Measurements from ENCODE around the gene GBGT1. TPM values are rescaled to one million over a fixed set of nuclear protein-coding genes. Genes with fewer than 3 reads are reported as not detected.
"Not testable (repeated sequence)": the region's sequence is repeated elsewhere in the genome, so short reads cannot be mapped to it uniquely, and the experiment has no call there.

Gene GBGT1
- total RNA-seq, 4 donors from 2014 or later: 11.3 to 18.0 (median 15.6) TPM

DNA sequence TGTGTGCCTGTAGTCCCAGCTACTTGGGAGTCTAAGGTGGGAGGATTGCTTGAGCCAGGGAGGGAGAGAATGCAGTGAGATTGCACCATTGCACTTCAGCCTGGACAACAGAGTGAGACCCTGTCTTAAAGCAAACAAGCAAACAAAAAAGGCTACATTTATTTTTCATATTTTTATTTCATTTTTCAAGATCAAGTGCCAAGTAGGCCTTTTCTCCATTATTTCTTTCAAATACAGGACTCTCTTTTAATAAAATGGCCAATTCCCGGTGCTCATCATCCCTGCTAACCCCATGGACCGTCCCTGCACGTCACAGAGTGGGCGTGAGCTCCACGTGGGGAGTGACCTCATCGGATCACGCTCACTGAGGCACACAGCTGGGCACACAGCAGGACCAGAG is 9.3 kb upstream of the GBGT1 start:
- TF ChIP-seq POLR2A (IDR thresholded peaks at IDR 0.05) (no peak), POLR2AphosphoS5 (IDR thresholded peaks at IDR 0.05) (no peak), EP300 (IDR thresholded peaks at IDR 0.05) (no peak)
- TF ChIP-seq, protein P1, sequence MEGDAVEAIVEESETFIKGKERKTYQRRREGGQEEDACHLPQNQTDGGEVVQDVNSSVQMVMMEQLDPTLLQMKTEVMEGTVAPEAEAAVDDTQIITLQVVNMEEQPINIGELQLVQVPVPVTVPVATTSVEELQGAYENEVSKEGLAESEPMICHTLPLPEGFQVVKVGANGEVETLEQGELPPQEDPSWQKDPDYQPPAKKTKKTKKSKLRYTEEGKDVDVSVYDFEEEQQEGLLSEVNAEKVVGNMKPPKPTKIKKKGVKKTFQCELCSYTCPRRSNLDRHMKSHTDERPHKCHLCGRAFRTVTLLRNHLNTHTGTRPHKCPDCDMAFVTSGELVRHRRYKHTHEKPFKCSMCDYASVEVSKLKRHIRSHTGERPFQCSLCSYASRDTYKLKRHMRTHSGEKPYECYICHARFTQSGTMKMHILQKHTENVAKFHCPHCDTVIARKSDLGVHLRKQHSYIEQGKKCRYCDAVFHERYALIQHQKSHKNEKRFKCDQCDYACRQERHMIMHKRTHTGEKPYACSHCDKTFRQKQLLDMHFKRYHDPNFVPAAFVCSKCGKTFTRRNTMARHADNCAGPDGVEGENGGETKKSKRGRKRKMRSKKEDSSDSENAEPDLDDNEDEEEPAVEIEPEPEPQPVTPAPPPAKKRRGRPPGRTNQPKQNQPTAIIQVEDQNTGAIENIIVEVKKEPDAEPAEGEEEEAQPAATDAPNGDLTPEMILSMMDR (IDR thresholded peaks at IDR 0.05): no peak
- WGBS, 2 donors (ENCODE audit: low coverage in 1 of 2): 60 to 78% methylated on average over 1 to 7 of the region's 7 CpGs
- ATAC-seq: no peak

DNA sequence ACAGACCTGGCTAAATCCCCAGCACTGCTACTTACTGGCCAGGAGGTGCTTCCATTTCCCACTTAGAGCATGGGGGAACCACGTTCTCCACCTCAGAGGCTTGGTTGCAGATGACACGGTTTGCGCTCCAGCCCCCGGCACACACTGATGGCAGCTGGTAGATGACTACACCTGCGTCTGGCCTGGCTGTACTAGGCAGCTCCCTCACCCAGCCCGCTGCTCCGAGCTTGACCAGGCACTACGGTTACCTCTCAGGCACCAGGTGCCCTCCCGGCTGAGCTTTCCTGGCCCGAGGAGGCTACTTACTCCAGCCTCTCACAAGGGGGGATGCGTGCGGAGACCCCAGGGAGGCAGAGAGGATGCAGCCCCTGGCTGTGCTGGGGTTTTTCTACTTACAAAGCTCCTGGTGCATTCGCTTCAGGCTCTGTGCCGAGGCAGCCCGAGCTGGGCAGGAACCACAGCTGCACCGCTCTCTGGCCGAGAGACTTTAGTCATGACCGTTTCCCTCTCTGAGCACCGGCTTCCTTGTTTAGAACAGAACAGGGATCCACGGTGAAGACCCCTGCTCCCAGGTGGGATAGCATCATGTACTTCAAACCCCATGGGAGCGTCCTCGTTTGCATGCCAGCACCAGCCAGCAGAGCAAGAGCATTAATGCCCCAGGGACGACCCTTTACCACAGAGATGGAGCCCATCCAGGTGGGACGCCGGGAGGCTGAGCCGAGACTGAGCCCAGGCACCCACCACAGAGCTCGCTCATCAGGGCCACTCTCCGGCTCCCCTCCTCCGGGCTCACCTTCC is 7.6 kb upstream of the GBGT1 start:
- no peak overlapping the region for H3K27ac ChIP-seq
- TF ChIP-seq POLR2A (IDR thresholded peaks at IDR 0.05) (no peak), POLR2AphosphoS5 (IDR thresholded peaks at IDR 0.05) (no peak), EP300 (IDR thresholded peaks at IDR 0.05) (no peak)
- TF ChIP-seq, protein P1 (IDR thresholded peaks at IDR 0.05): no peak
- ATAC-seq: no peak
- no peaks in the 10 kb centered on the region for H3K9me3 ChIP-seq
- 89% methylated on average over 6 of the region's 29 CpGs; no CpG with 5 or more reads in 1 of the 2 donors for WGBS, 2 donors (ENCODE audit: low coverage in 1 of 2)
- H3K4me1 ChIP-seq: no peaks in the 10 kb centered on the region
- H3K36me3 ChIP-seq: no peaks in the 10 kb centered on the region
- H3K27me3 ChIP-seq: peaks cover 20% of the 10 kb centered on the region
- H3K4me3 ChIP-seq: no peak overlapping the region

More for the DNA sequence above, 9.3 kb upstream of the GBGT1 start:
- Histone ChIP-seq H3K27me3 (peaks cover 20% of the 10 kb centered on the region), H3K36me3 (no peaks in the 10 kb centered on the region), H3K4me3 (no peak overlapping the region), H3K4me1 (no peaks in the 10 kb centered on the region), H3K9me3 (no peaks in the 10 kb centered on the region), H3K27ac (no peak overlapping the region)

DNA sequence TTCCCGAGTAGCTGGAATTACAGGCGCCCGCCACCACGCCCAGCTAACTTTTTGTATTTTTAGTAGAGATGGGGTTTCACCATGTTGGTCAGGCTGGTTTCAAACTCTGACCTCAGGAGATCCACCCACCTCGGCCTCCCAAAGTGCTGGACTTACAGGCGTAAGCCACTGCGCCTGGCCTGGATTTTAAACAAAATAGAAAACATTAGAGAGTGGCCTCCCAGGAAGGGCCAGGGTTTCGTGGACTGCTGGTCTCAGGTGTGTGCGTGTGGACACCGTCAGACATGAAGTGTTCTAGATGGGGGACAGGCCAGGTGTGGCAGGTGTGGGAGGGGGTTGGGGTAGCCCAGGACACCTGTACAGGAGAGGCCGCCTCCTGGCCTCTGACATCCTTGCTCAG is 7.0 kb upstream of the GBGT1 start:
- TF ChIP-seq, protein P1 (IDR thresholded peaks at IDR 0.05): no peak
- no peak for TF ChIP-seq POLR2AphosphoS5 (IDR thresholded peaks at IDR 0.05)
- no peak for TF ChIP-seq POLR2A (IDR thresholded peaks at IDR 0.05)
- no peak for TF ChIP-seq EP300 (IDR thresholded peaks at IDR 0.05)
- no peaks in the 10 kb centered on the region for H3K36me3 ChIP-seq
- no peak overlapping the region for H3K27ac ChIP-seq
- H3K9me3 ChIP-seq: no peaks in the 10 kb centered on the region
- 85 to 90% methylated on average over 3 to 4 of the region's 11 CpGs for WGBS, 2 donors (ENCODE audit: low coverage in 1 of 2)
- peaks cover 15% of the 10 kb centered on the region for H3K27me3 ChIP-seq
- ATAC-seq: no peak
- H3K4me1 ChIP-seq: no peaks in the 10 kb centered on the region
- H3K4me3 ChIP-seq: no peak overlapping the region

DNA sequence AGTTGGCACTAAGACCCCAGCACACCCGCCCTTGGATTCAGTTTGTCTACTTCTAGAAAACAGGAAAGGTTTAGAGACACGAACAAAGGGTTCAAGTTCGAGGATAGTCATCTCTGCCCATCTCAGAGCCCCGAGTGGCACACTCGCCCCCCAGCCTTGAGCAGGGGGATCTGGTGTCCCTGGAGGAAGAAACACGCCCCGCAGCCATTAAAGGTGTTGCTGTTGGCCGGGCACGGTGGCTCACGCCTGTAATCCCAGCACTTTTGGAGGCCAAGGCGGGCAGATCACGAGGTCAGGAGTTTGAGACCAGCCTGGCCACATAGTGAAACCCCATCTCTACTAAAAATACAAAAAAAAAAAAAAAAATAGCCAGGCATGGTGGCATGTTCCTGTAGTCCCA is 6.0 kb upstream of the GBGT1 start:
- peaks cover 15% of the 10 kb centered on the region for H3K27me3 ChIP-seq
- H3K9me3 ChIP-seq, H3K27ac ChIP-seq, ATAC-seq, H3K4me1 ChIP-seq, H3K4me3 ChIP-seq, H3K36me3 ChIP-seq: not testable (repeated sequence)
- 90% methylated on average over 2 of the region's 12 CpGs; no CpG with 5 or more reads in 1 of the 2 donors for WGBS, 2 donors (ENCODE audit: low coverage in 1 of 2)

DNA sequence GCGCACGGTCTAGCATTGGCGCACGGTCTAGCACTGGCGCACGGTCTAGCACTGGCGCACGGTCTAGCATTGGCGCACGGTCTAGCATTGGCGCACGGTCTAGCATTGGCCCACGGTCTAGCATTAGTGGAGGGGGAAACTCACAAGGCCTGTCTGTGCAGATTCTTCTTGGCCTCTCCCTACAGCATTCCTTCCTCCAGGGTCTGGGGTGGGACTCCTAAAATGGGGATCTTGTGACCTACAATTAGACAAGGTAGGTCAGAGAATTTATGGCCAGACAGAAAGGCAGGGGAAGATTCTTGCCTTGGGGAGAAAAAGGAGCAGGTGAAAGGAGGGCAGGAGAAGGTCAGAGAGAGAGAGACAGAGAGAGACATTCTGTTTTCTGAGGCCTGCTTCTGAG is 5.4 kb upstream of the GBGT1 start:
- WGBS, 2 donors (ENCODE audit: low coverage in 1 of 2): 80 to 94% methylated on average over 3 to 12 of the region's 13 CpGs
- Histone ChIP-seq H3K36me3 (no peaks in the 10 kb centered on the region), H3K27ac (no peak overlapping the region), H3K27me3 (peaks cover 15% of the 10 kb centered on the region), H3K4me3 (no peak overlapping the region), H3K4me1 (peaks cover 0 to 7% (median 2%) of the 10 kb centered on the region in 3 donors), H3K9me3 (no peaks in the 10 kb centered on the region)
- no peak for ATAC-seq
- TF ChIP-seq POLR2AphosphoS5 (IDR thresholded peaks at IDR 0.05): no peak

DNA sequence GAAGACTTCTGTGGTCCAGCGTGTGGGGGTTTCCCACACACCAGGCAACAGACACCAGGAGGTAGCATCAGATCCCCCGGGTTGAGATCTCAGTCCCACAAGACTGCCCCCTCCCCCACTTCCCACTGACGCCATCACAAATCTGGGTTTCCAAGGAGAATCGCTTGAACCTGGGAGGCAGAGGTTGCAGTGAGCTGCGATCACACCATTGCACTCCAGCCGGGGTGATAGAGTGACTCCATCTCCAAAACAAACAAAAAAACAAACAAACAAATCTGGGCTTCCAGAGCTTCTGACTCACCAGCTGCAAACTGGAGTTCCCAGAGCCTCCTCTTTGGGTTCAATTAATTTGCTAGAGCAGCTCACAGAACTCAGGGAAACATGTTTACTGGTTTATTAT is 4.7 kb upstream of the GBGT1 start:
- no peak for ATAC-seq
- 54% methylated on average over 6 of the region's 6 CpGs; no CpG with 5 or more reads in 1 of the 2 donors for whole genome bisulfite sequencing, 2 donors (ENCODE audit: low coverage in 1 of 2)

More for the DNA sequence above, 4.7 kb upstream of the GBGT1 start:
- H3K9me3 ChIP-seq: no peaks in the 10 kb centered on the region
- no peaks in the 10 kb centered on the region for H3K36me3 ChIP-seq
- no peak overlapping the region for H3K27ac ChIP-seq
- H3K27me3 ChIP-seq: peaks cover 21% of the 10 kb centered on the region
- TF ChIP-seq, protein P1 (IDR thresholded peaks at IDR 0.05): no peak
- TF ChIP-seq EP300 (IDR thresholded peaks at IDR 0.05) (no peak), POLR2A (IDR thresholded peaks at IDR 0.05) (no peak), POLR2AphosphoS5 (IDR thresholded peaks at IDR 0.05) (no peak)
- no peak overlapping the region for H3K4me3 ChIP-seq
- H3K4me1 ChIP-seq: peaks cover 0 to 13% (median 6%) of the 10 kb centered on the region in 3 donors

Measured in gastroesophageal sphincter (tissue), 4 donors.